Common myeloid progenitor, CD34-positive (primary cell): Measurements from ENCODE around the gene PIGU.

Experiments
- CTCF ChIA-PET: fragments of 350-600 bp; sonication (Branson Sonifier 250); formaldehyde crosslinking; loops from one replicate; lab custom pipeline; 2021; ENCODE audit warnings: antibody characterized with exemption; lab: Charles Lee
- POLR2A ChIA-PET: fragments of 350-600 bp; sonication (Branson Sonifier 250); formaldehyde crosslinking; loops from one replicate; lab custom pipeline; 2021; ENCODE audit warnings: antibody characterized with exemption; lab: Charles Lee
- DNase-seq, 3 donors: peaks; one replicate each; pipeline versions ENCODE4 v3.0.0 to v3.0.0-alpha.2; 2013
- H3K27ac ChIP-seq, 2 experiments: 1 replicate in 1 of 2; 2 replicates in 1 of 2; pipeline ENCODE4 v1.7.0; 2013; ENCODE audit warnings: inconsistent platforms in 2 of 2, low read length in 2 of 2, mild to moderate bottlenecking in 2 of 2, low read depth in 1 of 2, moderate library complexity in 1 of 2; ENCODE audit not compliant: severe bottlenecking in 2 of 2, insufficient read depth in 1 of 2, poor library complexity in 1 of 2
- H3K27me3 ChIP-seq, 5 experiments: replicated peaks in 2 of 5; 1 replicate in 3 of 5; 2 replicates in 2 of 5; pipeline versions ENCODE4 v1.6.1 to v1.7.0; 2013; ENCODE audit warnings: low read length in 4 of 5, mild to moderate bottlenecking in 2 of 5, moderate library complexity in 2 of 5, inconsistent platforms in 1 of 5; ENCODE audit not compliant: insufficient read depth in 5 of 5, control insufficient read depth in 4 of 5
- H3K36me3 ChIP-seq, 4 experiments: 1 replicate in 2 of 4; 2 replicates in 2 of 4; pipeline versions ENCODE4 v1.6.1 to v1.7.0; 2013; ENCODE audit warnings: low read length in 3 of 4, control low read depth in 1 of 4, mild to moderate bottlenecking in 1 of 4; ENCODE audit not compliant: control insufficient read depth in 4 of 4, insufficient read depth in 4 of 4
- H3K4me1 ChIP-seq, 4 experiments: 1 replicate in 3 of 4; 2 replicates in 1 of 4; pipeline versions ENCODE4 v1.6.1 to v1.7.1; 2013; ENCODE audit warnings: low read length in 3 of 4, mild to moderate bottlenecking in 3 of 4, control low read depth in 1 of 4, inconsistent platforms in 1 of 4, moderate library complexity in 1 of 4; ENCODE audit not compliant: control insufficient read depth in 4 of 4, insufficient read depth in 4 of 4; ENCODE audit errors: control extremely low read depth in 1 of 4
- H3K4me3 ChIP-seq, 7 experiments: 1 replicate in 4 of 7; 2 replicates in 3 of 7; pipeline versions ENCODE4 v1.5.1 to v1.7.0; 2013; ENCODE audit warnings: mild to moderate bottlenecking in 7 of 7, low read length in 6 of 7, moderate library complexity in 6 of 7, inconsistent platforms in 2 of 7, low read depth in 2 of 7, control low read depth in 1 of 7; ENCODE audit not compliant: insufficient read depth in 4 of 7, control insufficient read depth in 1 of 7; ENCODE audit errors: extremely low read depth in 1 of 7
- H3K9me3 ChIP-seq, 5 experiments: 1 replicate in 4 of 5; 2 replicates in 1 of 5; pipeline versions ENCODE4 v1.6.1 to v1.7.1; 2013; ENCODE audit warnings: low read length in 4 of 5, mild to moderate bottlenecking in 2 of 5, inconsistent platforms in 1 of 5, low read depth in 1 of 5, moderate library complexity in 1 of 5; ENCODE audit not compliant: control insufficient read depth in 4 of 5, insufficient read depth in 2 of 5; ENCODE audit errors: control extremely low read depth in 1 of 5
- WGBS: methylation state at CpG from one replicate; pipeline ENCODE4 v1.1.5; 2013; ENCODE audit not compliant: insufficient coverage; 5-methylcytosine and 5-hydroxymethylcytosine counted together

PIGU gene

DNA sequence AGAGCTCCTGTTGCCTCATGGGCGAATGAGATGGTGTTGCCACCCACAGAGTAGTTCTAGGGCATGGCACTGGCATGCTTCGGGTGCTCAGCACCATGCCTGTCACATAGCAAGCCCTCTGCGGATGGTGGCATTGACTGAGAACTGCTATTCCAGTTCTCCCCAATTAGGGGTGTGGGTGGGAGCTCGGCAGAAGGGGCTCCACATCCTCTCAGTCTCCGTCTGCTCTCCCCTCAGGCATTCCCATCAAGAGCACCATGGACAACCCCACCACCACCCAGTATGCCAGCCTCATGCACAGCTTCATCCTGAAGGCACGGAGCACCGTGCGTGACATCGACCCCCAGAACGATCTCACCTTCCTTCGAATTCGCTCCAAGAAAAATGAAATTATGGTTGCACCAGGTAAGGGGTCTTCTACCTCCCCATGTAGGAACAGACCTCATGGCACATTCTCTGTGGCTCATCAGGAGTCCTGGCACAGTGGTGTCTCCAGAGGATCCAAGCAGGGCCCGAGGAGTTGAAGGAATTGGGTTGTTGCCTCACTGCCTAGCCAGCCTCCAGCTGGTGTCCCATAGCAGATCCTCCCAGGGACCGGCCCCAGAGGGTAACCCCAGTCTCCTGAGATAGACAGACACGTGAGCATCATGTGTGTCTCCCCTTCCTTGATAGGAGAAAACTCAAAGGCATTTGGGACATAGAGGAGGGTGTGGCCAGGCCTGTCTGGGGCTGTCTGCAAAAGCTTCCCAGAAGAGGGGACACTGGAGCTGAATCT, 142.3 kb downstream of the PIGU start:
- no peak for DNase-seq
- Histone ChIP-seq H3K4me3 (no peak overlapping the region), H3K27ac (no peak overlapping the region), H3K36me3 (peaks cover 14 to 81% (median 69%) of the 10 kb centered on the region in 4 experiments), H3K27me3 (no peaks in the 10 kb centered on the region), H3K9me3 (no peaks in the 10 kb centered on the region), H3K4me1 (no peaks in the 10 kb centered on the region)
- 97% methylated on average over 15 of the region's 15 CpGs for WGBS
- ChIA-PET POLR2A (no interaction called here), CTCF (interaction anchor here (1.5 to 6.1 kb wide), 5 partner anchors 9 to 234 kb away, joined by 3 to 30 read pairs (median 7); partner anchors contain the start of gene DYNLRB1)

DNA sequence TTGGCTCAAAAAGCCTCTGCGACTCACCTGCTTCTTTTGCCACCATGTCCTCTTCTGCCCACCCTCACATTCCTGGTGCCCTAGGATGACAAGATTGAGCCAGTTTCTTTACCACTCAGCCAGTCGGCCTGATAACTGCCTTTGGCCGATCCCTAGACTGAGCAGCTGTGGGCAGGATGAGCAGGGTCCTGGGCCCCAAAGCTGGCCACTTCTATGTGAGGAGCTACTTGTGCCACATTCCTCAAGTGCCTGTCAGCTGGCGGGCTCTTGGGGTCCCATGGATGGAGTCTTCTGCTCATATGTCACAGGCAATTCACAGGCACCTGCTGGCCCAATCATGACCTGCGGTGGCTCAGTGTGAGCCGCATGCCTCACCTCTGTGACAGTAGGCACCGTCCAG, 144.1 kb downstream of the PIGU start:
- H3K4me1 ChIP-seq, result no peaks in the 10 kb centered on the region
- CTCF ChIA-PET, result interaction anchor here (1.6 to 2.3 kb wide), 5 partner anchors 10 to 176 kb away, joined by 3 to 7 read pairs (median 6); partner anchors contain the start of gene DYNLRB1
- H3K36me3 ChIP-seq, result peaks cover 12 to 86% (median 72%) of the 10 kb centered on the region in 4 experiments
- DNase-seq, result no peak
- no peak overlapping the region for H3K4me3 ChIP-seq
- no peak overlapping the region for H3K27ac ChIP-seq
- H3K27me3 ChIP-seq, result no peaks in the 10 kb centered on the region
- POLR2A ChIA-PET, result no interaction called here
- no peaks in the 10 kb centered on the region for H3K9me3 ChIP-seq
- 100% methylated on average over 7 of the region's 7 CpGs for WGBS

DNA sequence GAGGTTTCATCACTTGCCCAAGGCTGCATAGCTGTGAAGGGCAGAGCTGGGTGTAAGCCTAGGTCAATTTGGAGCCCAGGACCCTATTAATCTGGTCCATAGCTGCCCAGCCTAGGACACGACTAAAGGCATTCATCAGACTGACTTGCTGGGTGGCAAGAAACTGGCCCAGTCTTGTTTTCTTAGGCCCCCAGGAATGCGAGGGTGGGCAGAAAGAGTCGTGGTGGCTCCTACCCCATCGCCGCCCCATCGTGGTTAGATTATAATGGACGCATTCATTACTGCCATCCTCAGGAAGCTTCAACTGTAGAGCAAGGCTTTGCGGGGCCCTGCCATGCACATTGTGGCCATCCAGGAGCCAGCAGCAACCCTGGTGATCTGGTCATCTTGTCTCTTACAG, 144.6 kb downstream of the PIGU start:
- ChIA-PET POLR2A (no interaction called here), CTCF (interaction anchor here (1.4 to 2.3 kb wide), 5 partner anchors 10 to 220 kb away, joined by 3 to 7 read pairs (median 5); no protein-coding TSS in a partner anchor)
- H3K4me3 ChIP-seq, result no peak overlapping the region
- WGBS, result 93% methylated on average over 8 of the region's 8 CpGs
- H3K9me3 ChIP-seq, result no peaks in the 10 kb centered on the region
- no peak overlapping the region for H3K27ac ChIP-seq
- H3K36me3 ChIP-seq, result peaks cover 12 to 86% (median 72%) of the 10 kb centered on the region in 4 experiments
- DNase-seq, result no peak
- no peaks in the 10 kb centered on the region for H3K27me3 ChIP-seq
- H3K4me1 ChIP-seq, result no peaks in the 10 kb centered on the region

DNA sequence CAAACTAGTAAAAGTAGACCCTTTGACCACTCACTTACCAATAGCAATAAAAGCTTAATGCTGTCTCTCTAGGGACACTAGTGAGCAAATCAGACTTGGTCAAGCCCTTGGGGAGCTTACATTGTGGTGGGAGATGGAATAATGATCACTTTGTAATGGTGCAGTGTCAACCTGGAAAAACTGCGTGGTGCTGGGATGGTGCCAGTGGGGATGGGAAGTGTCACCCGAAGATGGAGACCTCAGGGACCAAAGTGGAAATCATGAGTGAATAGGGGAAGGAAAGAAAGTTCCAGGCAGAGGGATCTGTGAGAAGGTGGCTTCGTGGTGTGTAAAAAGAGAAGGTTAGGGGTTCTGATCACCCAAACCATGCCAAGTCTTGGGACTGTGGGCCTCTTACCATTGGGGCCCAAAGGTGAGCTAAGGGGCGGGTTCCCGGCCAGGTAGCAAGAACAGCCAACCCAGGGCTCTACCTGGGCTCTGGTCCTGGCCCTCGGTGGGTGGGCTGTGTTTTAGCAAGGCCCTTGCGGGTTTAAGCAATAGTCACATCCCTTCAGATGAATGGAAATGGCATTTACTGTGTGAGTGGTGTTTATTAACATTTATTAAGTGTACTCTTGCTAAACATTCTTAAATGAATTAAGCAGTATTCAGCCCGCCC, 145.2 kb downstream of the PIGU start:
- ChIA-PET POLR2A (interaction anchor here (0.5 to 1.2 kb wide), 2 partner anchors 9 to 10 kb away, joined by 4 read pairs; no protein-coding TSS in a partner anchor), CTCF (interaction anchor here (1.3 to 1.7 kb wide), 5 partner anchors 9 to 219 kb away, joined by 3 to 6 read pairs (median 4); partner anchors contain the start of gene DYNLRB1)
- Histone ChIP-seq H3K27me3 (no peaks in the 10 kb centered on the region), H3K4me1 (no peaks in the 10 kb centered on the region), H3K36me3 (peaks cover 9 to 86% (median 73%) of the 10 kb centered on the region in 4 experiments), H3K4me3 (no peak overlapping the region), H3K9me3 (no peaks in the 10 kb centered on the region), H3K27ac (no peak overlapping the region)
- WGBS, result 100% methylated on average over 3 of the region's 8 CpGs
- DNase-seq, result no peak

DNA sequence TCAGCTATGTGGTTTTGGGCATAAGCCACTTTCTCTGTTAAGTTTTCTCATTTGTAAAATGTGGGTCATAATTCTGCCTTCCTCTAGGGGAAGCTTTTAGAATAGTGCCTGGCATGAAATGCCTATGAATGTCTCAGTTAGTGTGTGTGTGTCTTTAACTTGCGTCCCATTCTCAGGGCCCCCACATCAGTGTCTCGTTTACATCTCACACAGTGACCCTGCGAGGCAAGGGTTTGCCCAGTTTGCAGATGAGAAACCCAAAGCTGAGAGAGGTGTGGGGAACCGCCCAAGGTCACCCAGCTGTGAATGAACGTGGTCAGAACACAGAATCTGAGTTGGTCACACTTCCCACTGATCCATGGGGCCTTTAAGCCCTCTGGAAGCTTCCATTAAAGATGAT, 146.6 kb downstream of the PIGU start:
- Histone ChIP-seq H3K27me3 (no peaks in the 10 kb centered on the region), H3K4me3 (no peak overlapping the region), H3K27ac (peak overlapping the region in 1 of 2 experiments; percentile 1), H3K4me1 (no peaks in the 10 kb centered on the region), H3K36me3 (peaks cover 9 to 88% (median 73%) of the 10 kb centered on the region in 4 experiments), H3K9me3 (no peaks in the 10 kb centered on the region)
- CTCF ChIA-PET, result interaction anchor here (0.9 to 1.0 kb wide), 3 partner anchors 14 to 220 kb away, joined by 3 to 4 read pairs (median 4); no protein-coding TSS in a partner anchor
- no peak for DNase-seq
- 100% methylated on average over 5 of the region's 5 CpGs for WGBS
- POLR2A ChIA-PET, result interaction anchor here (1.2 kb wide), 1 partner anchor 10 kb away, joined by 4 read pairs; no protein-coding TSS in a partner anchor

DNA sequence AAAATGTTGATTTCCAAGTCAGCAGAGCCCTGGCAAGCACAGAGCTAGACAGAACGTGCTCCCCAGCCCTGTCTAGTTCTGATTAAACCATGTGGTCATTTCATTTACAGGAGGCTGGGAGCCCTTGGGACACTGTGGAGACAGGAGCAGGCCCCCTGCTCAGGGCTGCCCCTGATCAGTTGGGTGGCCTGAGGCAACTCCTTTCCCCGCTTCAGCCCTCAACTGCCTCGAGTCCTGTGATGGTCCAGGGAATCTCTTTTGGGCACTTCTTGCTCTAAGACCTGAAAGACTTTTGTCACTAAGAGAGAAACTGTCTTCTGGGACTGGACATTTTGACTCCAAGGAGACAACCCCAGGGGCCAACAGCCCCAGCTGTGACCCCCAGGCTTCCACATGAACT, 147.2 kb downstream of the PIGU start:
- no peaks in the 10 kb centered on the region for H3K4me1 ChIP-seq
- H3K4me3 ChIP-seq, result no peak overlapping the region
- no peaks in the 10 kb centered on the region for H3K27me3 ChIP-seq
- no peak for DNase-seq
- WGBS, result 93% methylated on average over 3 of the region's 3 CpGs
- H3K9me3 ChIP-seq, result no peaks in the 10 kb centered on the region
- no peak overlapping the region for H3K27ac ChIP-seq
- H3K36me3 ChIP-seq, result peaks cover 7 to 86% (median 74%) of the 10 kb centered on the region in 4 experiments
- ChIA-PET CTCF (interaction anchor here (0.6 to 1.0 kb wide), 5 partner anchors 15 to 219 kb away, joined by 3 to 5 read pairs (median 4); no protein-coding TSS in a partner anchor), POLR2A (no interaction called here)
